GM23338 (cell line): Measurements from ENCODE around the gene CELF2. TPM values are rescaled to one million over a fixed set of nuclear protein-coding genes. Genes with fewer than 3 reads are reported as not detected.

Experiments used
- ATAC-seq: fragments of 200-7000 bp; cut with Tn5 transposase; 3 replicates; pipeline ENCODE4 v1.9.1; 2020
- DNase-seq: peaks from one replicate; pipeline ENCODE4 v3.0.0-alpha.2; 2015; ENCODE audit warnings: low spot score
- H2AFZ ChIP-seq: fragments of 200-600 bp; sonication (generic); 2 replicates; pipeline ENCODE4 v1.8.0; 2016; ENCODE audit warnings: antibody characterized with exemption, mild to moderate bottlenecking, moderate library complexity
- H3F3A ChIP-seq: fragments of 200-600 bp; sonication (generic); replicated peaks from 2 replicates; pipeline ENCODE4 v1.8.0; 2017; ENCODE audit warnings: antibody characterized with exemption, mixed run types, low read depth
- H3K27ac ChIP-seq: fragments of 200-600 bp; sonication (generic); 2 replicates; pipeline ENCODE4 v1.6.1; 2016; ENCODE audit warnings: low read depth
- H3K27me3 ChIP-seq: fragments of 200-600 bp; sonication (generic); 2 replicates; pipeline ENCODE4 v1.8.0; 2016; ENCODE audit warnings: mild to moderate bottlenecking, mixed run types, moderate library complexity; ENCODE audit not compliant: insufficient read depth
- H3K36me3 ChIP-seq: fragments of 200-600 bp; sonication (generic); 2 replicates; pipeline ENCODE4 v1.8.0; 2016; ENCODE audit warnings: mild to moderate bottlenecking; ENCODE audit not compliant: insufficient read depth
- H3K4me1 ChIP-seq: fragments of 200-600 bp; sonication (generic); 2 replicates; pipeline ENCODE4 v1.8.0; 2016; ENCODE audit warnings: mild to moderate bottlenecking, moderate library complexity; ENCODE audit not compliant: insufficient read depth
- H3K4me2 ChIP-seq: fragments of 200-600 bp; sonication (generic); 2 replicates; pipeline ENCODE4 v1.7.1; 2017; ENCODE audit warnings: mixed run types
- H3K4me3 ChIP-seq: fragments of 200-600 bp; sonication (generic); 2 replicates; pipeline ENCODE4 v1.6.1; 2016; ENCODE audit warnings: mixed run types
- H3K79me2 ChIP-seq: fragments of 200-600 bp; sonication (generic); replicated peaks from 2 replicates; pipeline ENCODE4 v1.8.0; 2017; ENCODE audit warnings: mild to moderate bottlenecking; ENCODE audit not compliant: insufficient read depth
- H3K9me2 ChIP-seq: fragments of 200-600 bp; sonication (generic); 2 replicates; pipeline ENCODE4 v1.8.0; 2017; ENCODE audit not compliant: insufficient read depth
- H4K20me1 ChIP-seq: fragments of 200-600 bp; sonication (generic); replicated peaks from 2 replicates; pipeline ENCODE4 v1.8.0; 2017; ENCODE audit warnings: mild to moderate bottlenecking; ENCODE audit not compliant: insufficient read depth
- H3K27ac Mint-ChIP-seq: 2 replicates; pipeline ENCODE4 v1.8.0; 2020; ENCODE audit warnings: inconsistent platforms, mild to moderate bottlenecking, moderate library complexity, mixed read lengths
- H3K27me3 Mint-ChIP-seq: 3 replicates; pipeline ENCODE4 v1.8.0; 2022; ENCODE audit warnings: low read depth, mild to moderate bottlenecking, moderate library complexity, mixed read lengths, inconsistent platforms; ENCODE audit not compliant: insufficient read depth, poor library complexity
- H3K36me3 Mint-ChIP-seq: 3 replicates; pipeline ENCODE4 v1.8.0; 2021; ENCODE audit warnings: low read depth, mild to moderate bottlenecking, inconsistent platforms, moderate library complexity, mixed read lengths
- H3K4me1 Mint-ChIP-seq: 3 replicates; pipeline ENCODE4 v1.8.0; 2020; ENCODE audit warnings: mild to moderate bottlenecking, inconsistent platforms, mixed read lengths
- H3K4me3 Mint-ChIP-seq: 3 replicates; pipeline ENCODE4 v1.8.0; 2021; ENCODE audit warnings: moderate library complexity, mild to moderate bottlenecking, inconsistent platforms, mixed read lengths
- H3K9me3 Mint-ChIP-seq: 3 replicates; pipeline ENCODE4 v1.8.0; 2020; ENCODE audit warnings: moderate library complexity, mild to moderate bottlenecking, inconsistent platforms, mixed read lengths
- CREB1 ChIP-seq: fragments of 250-450 bp; sonication (Bioruptor Pico); IDR thresholded peaks from 2 replicates; pipeline ENCODE4 v1.5.0; 2020; ENCODE audit warnings: low read depth, mild to moderate bottlenecking, moderate library complexity
- CTCF ChIP-seq, 2 experiments: fragments of 200-600 bp in 1 of 2; sonication (generic) in 1 of 2; conservative IDR thresholded peaks; 2 replicates each; pipeline versions ENCODE4 v1.5.1 to v1.6.1; 2016 to 2017; ENCODE audit warnings: antibody characterized with exemption in 2 of 2, low read depth in 2 of 2, mild to moderate bottlenecking in 2 of 2, moderate library complexity in 1 of 2
- ETS1 ChIP-seq: IDR thresholded peaks from 2 replicates; pipeline ENCODE4 v1.6.1; 2016; ENCODE audit warnings: antibody characterized with exemption
- EZH2 ChIP-seq: fragments of 200-600 bp; sonication (generic); IDR thresholded peaks from one replicate; pipeline ENCODE4 v1.8.0; 2017; ENCODE audit warnings: antibody characterized with exemption, mild to moderate bottlenecking, low read depth; ENCODE audit not compliant: unreplicated experiment
- EZH2phosphoT487 ChIP-seq: fragments of 200-600 bp; sonication (generic); IDR thresholded peaks from one replicate; pipeline ENCODE4 v1.8.1; 2018; ENCODE audit warnings: antibody characterized with exemption; ENCODE audit not compliant: unreplicated experiment
- JUNB ChIP-seq: IDR thresholded peaks from one replicate; pipeline ENCODE4 v1.6.1; 2016; ENCODE audit warnings: antibody characterized with exemption; ENCODE audit not compliant: unreplicated experiment
- NANOG ChIP-seq: IDR thresholded peaks from 2 replicates; pipeline ENCODE4 v1.6.1; 2016; ENCODE audit warnings: antibody characterized with exemption, borderline replicate concordance
- POLR2AphosphoS5 ChIP-seq: IDR thresholded peaks from 2 replicates; pipeline ENCODE4 v1.6.1; 2016; ENCODE audit warnings: antibody characterized with exemption, low read depth
- REST ChIP-seq: IDR thresholded peaks from one replicate; pipeline ENCODE4 v1.6.1; 2018; ENCODE audit warnings: antibody characterized with exemption; ENCODE audit not compliant: unreplicated experiment
- STAT1 ChIP-seq: IDR thresholded peaks from one replicate; pipeline ENCODE4 v1.6.1; 2016; ENCODE audit warnings: antibody characterized with exemption; ENCODE audit not compliant: unreplicated experiment
- ZNF114 ChIP-seq: fragments of 250-450 bp; sonication (Bioruptor Pico); IDR thresholded peaks from 2 replicates; pipeline ENCODE4 v1.5.0; 2020; ENCODE audit warnings: mild to moderate bottlenecking, moderate library complexity
- ZNF331 ChIP-seq: fragments of 250-450 bp; sonication (Bioruptor Pico); IDR thresholded peaks from 2 replicates; pipeline ENCODE4 v1.5.0; 2020; ENCODE audit warnings: low read depth, mild to moderate bottlenecking, moderate library complexity
- ZNF462 ChIP-seq: fragments of 250-450 bp; sonication (Bioruptor Pico); IDR thresholded peaks from 2 replicates; pipeline ENCODE4 v1.5.0; 2020; ENCODE audit warnings: mild to moderate bottlenecking, moderate library complexity
- polyA plus RNA-seq: library from polyadenylated mRNA; unstranded; fragments of >200 nt; fragmentation: Nextera tagmentation; extraction: Ambion mirVana; gene quantifications from 2 replicates; pipeline ENCODE4 v1.2.1, GENCODE V29; 2016
- total RNA-seq: library from RNA; depleted of rRNA; stranded (reverse); fragments of >200 nt; shearing (Covaris generic); gene quantifications from 2 replicates; pipeline ENCODE4 v1.2.3, GENCODE V29; 2014

The CELF2 gene
- total and polyA plus RNA-seq, 2 experiments from 2014 or later = 18.1 to 22.5 TPM

GRCh38 chr10:10973310-10973709 lies 44.4 kb upstream of the CELF2 start:
- Histone ChIP-seq H3K36me3 (no peaks in the 10 kb centered on the region), H3F3A (no peaks in the 10 kb centered on the region), H4K20me1 (no peaks in the 10 kb centered on the region), H3K9me2 (0 out of 2 replicates have a peak, but pooled peaks cover 3% of the 10 kb centered on the region), H3K4me2 (no peak overlapping the region), H3K27me3 (no peaks in the 10 kb centered on the region), H2AFZ (no peak overlapping the region), H3K27ac (no peak overlapping the region), H3K79me2 (no peaks in the 10 kb centered on the region), H3K4me3 (no peak overlapping the region), H3K4me1 (no peaks in the 10 kb centered on the region)
- Mint-ChIP-seq H3K27me3 (peaks cover 2% of the 10 kb centered on the region), H3K27ac (no peak overlapping the region), H3K4me3 (no peak overlapping the region), H3K4me1 (no peaks in the 10 kb centered on the region), H3K9me3 (no peaks in the 10 kb centered on the region), H3K36me3 (no peaks in the 10 kb centered on the region)
- TF ChIP-seq ZNF331 (CRISPR knock-in tag) (no peak), NANOG (no peak), CTCF (conservative IDR thresholded peaks at IDR 0.05; ENCODE audit: low read depth in 2 of 2) (no peak), CREB1 (CRISPR knock-in tag) (no peak), EZH2phosphoT487 (no peak), ZNF114 (no peak), POLR2AphosphoS5 (no peak), JUNB (no peak), ZNF462 (no peak), EZH2 (no peak), STAT1 (no peak), REST (no peak), ETS1 (no peak)
- no peak for DNase-seq
- ATAC-seq = no peak
